H7 (cell line): Measurements from ENCODE around the gene DLK2. TPM values are rescaled to one million over a fixed set of nuclear protein-coding genes. Genes with fewer than 3 reads are reported as not detected.

Source experiments
- DNase-seq: peaks from one replicate; pipeline ENCODE4 v3.0.0; 2012
- H3K27me3 ChIP-seq: 2 replicates; pipeline ENCODE4 v1.6.0; 2011; ENCODE audit warnings: mild to moderate bottlenecking, low read length; ENCODE audit not compliant: control insufficient read depth, insufficient read depth
- H3K36me3 ChIP-seq: replicated peaks from 2 replicates; pipeline ENCODE4 v1.5.1; 2011; ENCODE audit warnings: low read length; ENCODE audit not compliant: control insufficient read depth, insufficient read depth
- H3K4me3 ChIP-seq: 2 replicates; pipeline ENCODE4 v1.5.1; 2011; ENCODE audit warnings: low read depth, mild to moderate bottlenecking, control low read depth, low read length, moderate library complexity; ENCODE audit not compliant: insufficient read depth
- total RNA-seq: library from RNA; depleted of rRNA; stranded (reverse); fragments of >200 nt; shearing (Covaris generic); gene quantifications from 2 replicates; pipeline ENCODE4 v1.2.3, GENCODE V29; 2014

Gene DLK2
- total RNA-seq, 1 experiment from 2014 or later: 0.42 TPM

DNA sequence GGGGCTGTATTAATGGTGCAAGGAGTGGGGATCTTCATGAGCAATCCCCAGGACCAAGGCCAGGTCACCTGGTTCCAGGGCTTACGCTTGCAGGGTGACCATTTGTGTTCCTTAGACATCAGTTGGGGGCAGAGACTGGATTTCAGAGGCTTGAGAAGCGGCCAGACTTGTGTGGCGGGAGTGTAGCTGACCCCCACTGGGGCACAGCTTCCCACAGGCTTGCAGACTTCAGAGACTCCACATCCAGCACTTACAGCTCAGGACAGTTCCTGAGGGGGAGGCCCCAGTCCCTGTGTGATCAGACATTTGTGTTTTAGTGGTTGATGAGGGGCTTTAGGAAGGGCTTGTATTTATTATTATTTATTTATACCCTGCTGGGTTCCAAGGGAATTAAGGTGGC lies 37.3 kb upstream of the DLK2 start:
- Histone ChIP-seq H3K36me3 (peaks cover 4% of the 10 kb centered on the region), H3K27me3 (no peaks in the 10 kb centered on the region), H3K4me3 (no peak overlapping the region)
- DNase-seq: peak; percentile 76

DNA sequence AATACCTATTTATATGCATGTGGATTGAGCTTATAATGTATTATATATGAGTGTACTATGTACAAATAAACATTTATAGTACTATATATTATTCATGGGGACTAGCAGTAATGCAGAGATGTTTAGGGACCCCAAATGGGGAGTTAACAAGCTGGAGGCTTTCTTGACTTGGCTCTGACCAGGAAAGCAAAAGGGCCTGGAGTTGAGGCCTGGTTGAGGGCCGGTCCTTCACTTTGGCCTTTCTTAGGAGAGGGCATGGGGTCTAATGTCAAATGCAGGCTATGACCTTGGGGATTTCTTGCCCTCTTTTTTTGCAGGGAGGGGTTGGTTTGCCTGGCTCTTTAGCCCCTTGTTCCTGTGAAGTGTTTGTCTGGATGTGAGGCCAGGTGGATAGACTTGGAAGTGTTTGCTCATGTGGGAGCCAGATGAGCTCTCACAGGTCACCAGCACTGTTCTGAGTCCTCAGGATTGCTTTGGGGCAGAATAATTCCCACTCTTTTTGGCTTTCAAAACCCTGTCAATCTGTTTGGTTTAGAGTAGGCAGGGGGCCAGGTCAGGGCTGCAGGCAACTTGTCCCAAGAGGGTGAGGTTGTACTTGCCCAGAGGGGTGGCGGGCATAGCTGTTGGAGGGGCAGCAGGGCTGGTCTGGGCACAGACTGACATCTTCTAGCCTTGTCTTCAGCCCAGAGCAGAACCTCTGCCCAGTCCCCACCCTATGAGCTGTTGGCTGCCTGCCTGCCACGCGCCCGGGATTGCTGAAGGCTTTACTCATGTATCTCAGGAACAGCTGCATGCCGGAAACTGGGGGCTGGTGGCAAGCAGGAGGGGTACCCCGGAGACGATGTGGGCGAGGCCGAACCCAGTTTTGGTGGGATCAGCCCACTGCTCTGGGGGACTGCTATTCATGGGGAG lies 36.7 kb upstream of the DLK2 start:
- H3K4me3 ChIP-seq: no peak overlapping the region
- DNase-seq: peak; percentile 31
- peaks cover 4% of the 10 kb centered on the region for H3K36me3 ChIP-seq
- H3K27me3 ChIP-seq: no peaks in the 10 kb centered on the region

DNA sequence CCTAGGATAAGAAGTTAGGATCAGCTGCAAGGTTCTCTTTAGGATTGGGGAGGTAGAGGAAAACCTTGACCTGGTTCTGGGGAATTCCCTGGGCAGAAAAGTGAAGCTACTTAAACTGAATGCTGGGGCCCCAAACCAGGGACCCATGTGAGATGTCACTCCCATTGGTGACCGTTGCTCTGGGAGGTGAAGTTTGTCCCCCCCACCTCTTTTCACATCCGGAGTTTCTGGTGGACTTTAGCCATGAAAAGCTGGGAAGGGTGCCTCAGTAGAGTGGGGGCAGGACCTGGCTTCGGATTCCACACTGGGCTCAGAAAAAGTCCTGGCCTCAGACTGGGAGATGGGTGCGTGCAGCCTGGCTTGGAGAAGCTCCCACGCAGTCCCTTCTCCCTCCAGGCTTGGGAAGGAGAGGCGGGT lies 35.2 kb upstream of the DLK2 start:
- H3K36me3 ChIP-seq: peaks cover 4% of the 10 kb centered on the region
- no peaks in the 10 kb centered on the region for H3K27me3 ChIP-seq
- no peak overlapping the region for H3K4me3 ChIP-seq
- DNase-seq: peak; percentile 26

DNA sequence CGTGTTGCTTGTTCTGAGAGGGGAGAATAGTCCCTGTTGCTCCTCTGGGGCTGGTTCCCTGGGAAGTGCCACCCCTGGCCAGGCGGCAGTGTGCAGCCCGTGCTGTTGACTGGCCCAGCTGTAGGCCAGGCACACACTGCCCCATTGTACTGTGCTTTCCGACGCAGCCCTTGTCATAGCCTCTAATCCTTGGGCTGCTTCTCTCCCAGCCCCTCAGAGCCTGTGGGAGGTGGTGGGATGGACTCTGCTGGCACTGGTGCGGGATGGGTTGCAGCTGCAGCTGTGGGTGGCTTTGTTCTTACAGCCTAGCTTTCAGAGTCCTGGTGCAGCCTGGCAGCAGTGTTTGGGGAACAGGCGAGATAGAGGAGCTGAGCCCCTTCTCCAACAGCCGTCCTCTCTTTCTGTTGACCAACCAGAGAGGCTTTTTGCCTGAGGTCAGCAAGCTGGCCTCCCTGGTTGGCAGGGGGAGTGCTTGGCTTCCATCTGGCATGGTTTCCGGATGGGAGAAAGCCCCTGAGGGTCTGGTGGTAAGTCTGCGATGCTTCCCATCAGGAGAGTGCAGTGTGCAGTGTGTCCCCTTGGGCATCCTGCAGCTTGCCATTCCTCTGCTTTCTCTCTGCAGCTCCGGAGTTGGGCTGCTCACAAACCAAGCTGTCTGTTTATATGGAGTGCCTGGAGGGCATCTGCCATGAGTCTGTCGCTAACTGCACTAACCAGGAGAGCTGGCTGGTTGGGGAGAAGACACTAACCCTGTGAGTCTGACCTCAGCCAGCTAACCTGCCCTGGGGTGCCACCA lies 34.1 kb upstream of the DLK2 start:
- Histone ChIP-seq H3K36me3 (peaks cover 4% of the 10 kb centered on the region), H3K27me3 (no peaks in the 10 kb centered on the region), H3K4me3 (no peak overlapping the region)
- peak; percentile 35 for DNase-seq

DNA sequence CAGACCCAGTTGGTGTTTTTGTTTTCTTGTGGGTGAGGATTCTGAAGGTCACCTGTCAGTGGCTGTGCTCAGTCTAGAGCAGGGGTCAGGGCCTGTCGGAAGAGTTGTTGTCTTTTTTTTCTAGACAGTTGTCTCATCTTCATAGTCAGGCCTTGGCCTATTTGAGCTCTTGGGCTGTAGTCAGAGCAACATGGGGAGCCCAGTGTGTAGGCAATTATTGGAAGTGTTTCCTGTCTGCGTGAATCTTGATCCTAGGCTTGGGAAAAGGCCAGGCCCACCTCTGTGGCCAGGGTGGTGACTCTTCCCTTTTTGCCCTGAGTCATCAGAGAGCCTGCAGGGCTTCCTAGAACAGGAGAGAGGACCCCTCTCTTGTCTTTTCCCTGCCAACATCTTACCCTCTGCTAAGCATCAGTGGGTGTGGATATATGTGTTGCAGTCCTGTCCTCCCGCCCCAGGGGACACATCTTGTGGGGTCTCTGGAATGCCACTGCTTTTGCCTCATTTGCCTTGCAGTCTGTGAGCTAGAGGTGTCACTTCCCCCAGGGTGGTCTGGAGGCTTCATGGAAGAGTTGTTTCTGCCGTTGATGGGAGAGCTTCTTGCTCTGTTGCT lies 33.4 kb upstream of the DLK2 start:
- H3K4me3 ChIP-seq: no peak overlapping the region
- H3K27me3 ChIP-seq: no peaks in the 10 kb centered on the region
- peaks cover 4% of the 10 kb centered on the region for H3K36me3 ChIP-seq
- DNase-seq: peak; percentile 40

DNA sequence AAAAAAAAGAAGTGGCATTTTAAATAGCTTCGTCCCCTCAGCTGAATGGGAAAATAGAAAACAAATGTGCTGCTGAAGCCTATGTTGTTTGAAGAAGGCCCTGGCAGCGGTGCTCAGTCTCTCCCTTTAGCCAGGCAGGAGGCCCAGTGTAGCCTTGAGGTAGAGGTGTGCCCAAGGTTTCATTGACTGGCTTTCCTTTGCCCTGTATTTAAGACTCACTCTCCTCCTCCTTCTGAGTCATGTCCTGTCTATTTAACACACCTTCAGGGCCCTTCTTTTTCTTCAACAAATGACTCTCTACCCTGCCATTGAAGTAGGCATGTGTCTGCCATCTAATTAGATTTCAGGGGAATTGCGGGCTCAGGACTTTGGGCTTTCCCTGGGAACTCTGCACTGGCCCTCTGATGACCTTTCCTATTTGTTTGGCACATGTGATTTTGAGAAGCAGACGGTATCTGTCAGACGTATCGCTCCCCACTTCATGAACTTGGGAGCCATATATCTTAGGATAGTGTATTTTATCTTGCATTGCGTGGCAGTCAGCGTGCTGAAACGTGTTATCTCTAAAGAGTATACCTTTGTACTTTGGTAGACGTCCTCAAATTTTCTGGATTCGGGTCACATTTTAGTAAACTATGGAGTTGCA lies 26.4 kb upstream of the DLK2 start:
- no peak overlapping the region for H3K4me3 ChIP-seq
- no peaks in the 10 kb centered on the region for H3K27me3 ChIP-seq
- no peak for DNase-seq
- peaks cover 1% of the 10 kb centered on the region; the same call in 1 of the 2 replicates for H3K36me3 ChIP-seq

DNA sequence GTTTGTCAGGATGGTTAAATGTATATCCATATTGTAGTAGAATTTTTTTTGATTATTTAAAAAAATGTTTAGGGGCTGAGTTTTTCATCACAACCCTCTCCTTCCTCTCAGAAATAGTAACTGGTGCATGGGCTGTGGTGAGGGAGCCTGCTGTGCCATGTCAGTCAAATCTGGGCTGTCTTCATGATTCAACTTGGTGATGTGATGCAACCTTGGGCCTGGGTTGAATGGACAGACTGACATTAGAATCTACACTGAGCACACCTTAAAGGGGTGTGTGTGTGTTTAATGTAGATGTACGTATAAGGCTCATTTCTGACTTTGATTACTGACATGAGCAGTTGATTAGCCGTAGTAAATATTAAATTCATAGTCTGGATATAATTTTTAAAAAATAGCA lies 25.7 kb upstream of the DLK2 start:
- no peak for DNase-seq
- Histone ChIP-seq H3K36me3 (peaks cover 1% of the 10 kb centered on the region; the same call in 1 of the 2 replicates), H3K4me3 (no peak overlapping the region), H3K27me3 (no peaks in the 10 kb centered on the region)

DNA sequence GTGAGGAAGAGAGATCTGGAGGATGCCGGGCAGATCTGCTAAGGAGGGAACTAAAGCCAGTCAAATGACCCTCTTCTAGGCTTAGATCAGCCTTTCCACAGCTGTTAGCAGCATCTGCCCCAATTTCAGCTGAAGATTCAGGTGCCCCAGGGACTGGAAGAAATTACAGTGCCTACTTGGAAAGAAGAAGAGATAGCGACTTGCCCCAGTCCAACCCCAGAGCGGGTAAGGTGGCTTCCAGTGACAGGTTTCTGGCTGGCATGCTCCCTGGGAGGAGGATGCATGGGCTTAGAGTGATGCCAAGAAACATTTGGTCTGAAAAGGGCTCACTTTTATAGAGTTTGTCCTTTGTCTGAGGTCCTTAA lies 22.6 kb upstream of the DLK2 start:
- Histone ChIP-seq H3K4me3 (peak overlapping the region; percentile 49), H3K36me3 (0 out of 2 replicates have a peak, but pooled peaks cover 1% of the 10 kb centered on the region), H3K27me3 (no peaks in the 10 kb centered on the region)
- no peak for DNase-seq

DNA sequence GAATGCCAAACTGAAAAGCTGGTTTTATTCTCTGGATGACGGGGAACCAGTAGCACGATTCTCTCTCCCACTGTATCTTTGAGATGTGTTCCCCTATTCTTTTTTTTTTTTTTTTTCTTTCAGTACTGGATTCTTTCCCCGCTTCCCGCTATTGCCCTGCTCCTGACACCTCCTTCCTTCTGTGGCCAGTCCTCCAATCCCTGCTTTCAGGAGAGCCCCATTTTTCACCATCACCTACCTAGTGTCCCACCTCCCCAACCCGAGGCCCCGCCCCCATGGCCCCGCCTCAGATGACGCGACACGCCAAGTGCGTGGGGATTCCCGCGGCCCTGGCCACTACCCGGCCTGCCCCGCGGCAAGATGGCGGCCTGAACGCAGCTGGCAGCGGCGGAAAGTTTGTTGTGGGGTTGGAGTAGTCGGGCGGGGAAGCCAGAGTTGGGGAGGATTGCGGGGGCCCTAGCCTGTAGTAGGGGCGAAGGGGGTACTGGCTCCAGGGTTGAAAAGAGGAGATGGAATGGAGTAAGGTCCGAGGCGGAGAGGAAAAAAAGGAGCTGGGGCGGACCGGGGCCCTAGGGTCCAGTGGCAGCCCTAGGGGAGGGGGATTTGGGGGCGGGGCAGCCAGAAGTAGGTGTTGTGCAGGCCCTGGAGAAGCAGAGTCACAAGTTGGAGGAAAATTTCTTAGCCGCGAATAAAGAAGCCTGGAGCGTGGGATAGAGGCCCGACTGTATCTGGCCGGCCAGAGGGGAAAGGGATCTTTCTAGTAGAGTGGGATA lies 22.1 kb upstream of the DLK2 start, which contains the start of gene TJAP1:
TJAP1 (plus strand) TSS at position 336 of the 773 bp plus-strand sequence. CDS start 21,432 bp downstream, outside the sequence.
- DNase-seq: peak; percentile 97
- Histone ChIP-seq H3K4me3 (peak within 1 kb of the TSS; percentile 49), H3K36me3 (0 out of 2 replicates have a peak, but pooled peaks cover 1% of the 10 kb centered on the region), H3K27me3 (no peaks in the 10 kb centered on the region)

DNA sequence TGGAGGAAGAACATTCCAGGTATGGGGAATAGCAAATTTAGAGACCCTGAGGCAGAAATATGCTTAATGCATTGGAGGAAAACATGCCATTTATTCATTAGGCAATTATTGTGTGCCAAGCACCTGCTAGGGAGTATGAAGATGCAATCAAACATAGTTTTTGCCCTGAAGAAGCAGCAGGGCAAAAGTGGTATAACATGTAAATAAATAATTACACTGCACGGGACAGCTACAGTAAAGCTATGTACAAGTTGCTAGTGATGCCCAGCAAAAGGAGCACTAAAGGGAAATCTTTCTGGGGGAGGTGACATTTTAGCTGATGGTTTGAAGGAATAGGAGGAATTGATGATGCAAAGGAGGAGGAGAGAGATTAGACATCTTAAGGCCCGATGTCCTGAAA lies 21.4 kb upstream of the DLK2 start:
- Histone ChIP-seq H3K36me3 (0 out of 2 replicates have a peak, but pooled peaks cover 1% of the 10 kb centered on the region), H3K4me3 (peak overlapping the region; percentile 36), H3K27me3 (no peaks in the 10 kb centered on the region)
- DNase-seq: no peak

DNA sequence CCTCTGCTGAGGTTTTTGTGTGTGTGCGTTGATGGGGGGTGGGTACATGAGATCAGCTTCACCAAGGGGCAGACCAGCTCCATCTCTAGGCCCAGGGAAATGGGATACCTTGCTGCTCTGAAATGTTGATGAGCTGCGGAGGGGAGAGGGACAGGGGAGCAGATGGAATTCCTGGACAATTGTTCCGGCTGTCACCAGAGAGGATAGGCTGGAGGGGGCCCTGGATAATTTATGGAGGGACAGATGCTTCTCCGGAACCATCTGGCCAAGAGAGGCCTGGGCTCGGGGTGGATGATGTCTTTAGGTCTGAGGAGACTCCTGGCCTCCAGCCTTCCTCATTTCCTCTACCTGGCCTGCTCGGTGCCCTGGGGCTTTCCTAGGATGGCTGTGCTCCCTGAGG lies 20.2 kb upstream of the DLK2 start:
- Histone ChIP-seq H3K4me3 (no peak overlapping the region), H3K36me3 (0 out of 2 replicates have a peak, but pooled peaks cover 1% of the 10 kb centered on the region), H3K27me3 (no peaks in the 10 kb centered on the region)
- no peak for DNase-seq

DNA sequence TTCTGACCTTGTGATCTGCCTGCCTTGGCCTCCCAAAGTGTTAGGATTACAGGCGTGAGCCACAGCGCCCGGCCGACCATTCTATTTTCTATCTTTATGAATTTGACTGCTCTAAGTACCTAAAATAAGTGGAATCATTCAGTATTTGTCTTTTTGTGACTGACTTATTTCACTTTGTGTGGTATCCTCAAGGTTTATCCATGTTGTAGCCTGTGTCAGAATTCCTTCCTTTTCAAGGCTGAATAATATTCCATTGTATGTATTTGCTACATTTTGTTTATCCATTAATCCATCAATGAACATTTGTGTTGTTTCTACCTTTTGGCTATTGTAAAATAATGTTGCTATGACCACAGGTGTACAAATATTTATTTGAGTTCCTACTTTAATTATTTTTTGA lies 17.2 kb upstream of the DLK2 start:
- H3K27me3 ChIP-seq: no peaks in the 10 kb centered on the region
- no peak overlapping the region for H3K4me3 ChIP-seq
- no peaks in the 10 kb centered on the region for H3K36me3 ChIP-seq
- no peak for DNase-seq

DNA sequence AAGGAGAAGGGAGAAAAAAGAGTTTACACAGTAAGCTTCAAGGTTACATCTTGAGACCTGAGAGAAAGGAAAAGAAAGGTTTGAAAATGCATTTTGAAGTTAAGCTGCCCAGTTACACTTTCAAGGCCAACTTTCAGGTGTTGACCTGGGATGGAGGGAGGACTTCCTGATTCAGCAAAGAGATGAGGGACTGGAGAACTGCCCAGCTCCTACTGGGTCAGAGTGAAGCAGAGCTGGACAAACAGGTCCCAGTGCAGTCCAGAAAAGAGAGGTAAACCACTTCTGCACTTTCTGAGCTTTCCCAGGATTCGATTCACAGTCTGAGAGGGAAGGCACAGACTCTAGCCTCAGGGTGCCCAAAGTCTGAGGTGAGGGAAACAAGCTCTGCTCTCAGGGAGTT lies 16.1 kb upstream of the DLK2 start:
- no peak overlapping the region for H3K4me3 ChIP-seq
- no peak for DNase-seq
- no peaks in the 10 kb centered on the region for H3K27me3 ChIP-seq
- no peaks in the 10 kb centered on the region for H3K36me3 ChIP-seq
